Upper lobe of left lung (tissue), 4 donors: ENCODE measurements around the gene METTL9.

ENCODE experiments used
- CTCF ChIP-seq, 6 experiments: fragments of 450-650 bp in 4 of 6; fragments of 200-600 bp in 2 of 6; sonication (generic) in 2 of 6; IDR thresholded peaks; one replicate each; pipeline ENCODE4 v1.5.1; 2016 to 2019; ENCODE audit warnings: antibody characterized with exemption in 6 of 6
- POLR2AphosphoS5 ChIP-seq, 2 donors: sonication (generic); formaldehyde crosslinking; IDR thresholded peaks; one replicate each; pipeline ENCODE4 v1.5.1; 2017; ENCODE audit warnings: antibody characterized with exemption in 2 of 2

- peak; percentile 77 to 91 for TF ChIP-seq POLR2AphosphoS5 (IDR thresholded peaks at IDR 0.05)
- peak in 3 of 6 experiments; percentile 20 to 57 (median 37) for TF ChIP-seq CTCF (IDR thresholded peaks at IDR 0.05)
Observed at GRCh38 chr16:21599122-21600030, at the start of gene METTL9.
